Activated CD4-positive, alpha-beta T cell treated with anti-CD3 and anti-CD28 coated beads, Interleukin-2, Interleukin-6, amounts not matched to agents 100 ng/mL and 50 ng/mL, durations not matched to agents 16 hours and 8 hours (primary cell): ENCODE data around the gene DNAJB8.

Experiments used
- DNase-seq: peaks from one replicate; pipeline ENCODE4 v3.0.0-alpha.2; 2020

Gene DNAJB8

DNA sequence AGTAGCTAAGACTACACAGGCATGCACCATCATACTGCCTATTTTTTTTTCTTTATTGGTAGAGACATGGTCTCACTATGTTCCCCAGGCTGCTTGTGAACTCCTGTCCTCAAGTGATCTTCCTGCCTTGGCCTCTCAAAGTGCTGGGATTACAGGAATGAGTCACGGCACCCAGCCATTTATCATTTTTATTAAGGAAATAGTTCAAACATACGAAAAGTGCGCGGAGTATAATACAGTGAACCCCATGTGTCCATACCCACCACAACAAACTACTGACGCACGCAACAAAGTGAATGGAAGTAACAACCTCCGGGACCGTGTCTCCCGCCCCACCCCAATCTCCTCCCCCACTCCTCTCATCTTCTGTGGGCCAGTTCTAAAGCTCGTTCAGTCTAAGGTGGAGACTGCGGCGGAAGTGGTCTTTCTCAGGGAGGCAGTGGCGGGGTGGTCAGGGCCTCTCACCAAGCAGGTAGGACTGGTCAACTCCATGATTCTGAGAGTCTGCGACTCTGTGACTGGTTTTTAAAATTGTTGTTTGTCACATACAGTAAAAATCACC is 42.1 kb downstream of the DNAJB8 start:
- no peak for DNase-seq

DNA sequence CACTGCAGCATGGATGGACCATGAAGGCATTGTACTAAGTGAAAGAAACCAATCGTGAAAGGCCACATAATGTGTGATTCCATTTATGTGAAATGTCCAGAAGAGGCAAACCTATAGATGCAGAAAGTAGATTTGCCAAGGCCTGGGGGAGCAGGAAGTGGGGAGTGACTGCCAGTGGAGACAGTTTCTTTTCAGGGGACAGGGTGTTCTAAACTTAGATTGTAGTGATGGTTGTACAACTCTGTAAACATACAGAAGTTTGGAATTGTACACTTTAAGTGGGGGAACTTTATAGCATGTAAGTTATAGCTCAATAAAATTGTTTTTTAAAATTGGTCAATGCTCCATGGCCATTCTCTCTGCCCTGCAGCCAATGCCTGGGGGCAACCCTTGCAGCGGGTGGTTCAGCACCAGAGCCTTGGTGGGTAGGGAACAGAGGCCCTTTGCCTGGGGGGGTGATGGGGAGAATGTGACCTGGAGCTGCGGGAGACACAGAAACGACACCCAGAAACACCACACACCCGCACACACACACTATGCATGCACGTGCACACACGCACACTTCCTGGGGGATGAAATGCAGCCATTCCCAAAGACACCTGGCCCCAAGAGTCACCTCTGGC is 43.1 kb downstream of the DNAJB8 start:
- no peak for DNase-seq

DNA sequence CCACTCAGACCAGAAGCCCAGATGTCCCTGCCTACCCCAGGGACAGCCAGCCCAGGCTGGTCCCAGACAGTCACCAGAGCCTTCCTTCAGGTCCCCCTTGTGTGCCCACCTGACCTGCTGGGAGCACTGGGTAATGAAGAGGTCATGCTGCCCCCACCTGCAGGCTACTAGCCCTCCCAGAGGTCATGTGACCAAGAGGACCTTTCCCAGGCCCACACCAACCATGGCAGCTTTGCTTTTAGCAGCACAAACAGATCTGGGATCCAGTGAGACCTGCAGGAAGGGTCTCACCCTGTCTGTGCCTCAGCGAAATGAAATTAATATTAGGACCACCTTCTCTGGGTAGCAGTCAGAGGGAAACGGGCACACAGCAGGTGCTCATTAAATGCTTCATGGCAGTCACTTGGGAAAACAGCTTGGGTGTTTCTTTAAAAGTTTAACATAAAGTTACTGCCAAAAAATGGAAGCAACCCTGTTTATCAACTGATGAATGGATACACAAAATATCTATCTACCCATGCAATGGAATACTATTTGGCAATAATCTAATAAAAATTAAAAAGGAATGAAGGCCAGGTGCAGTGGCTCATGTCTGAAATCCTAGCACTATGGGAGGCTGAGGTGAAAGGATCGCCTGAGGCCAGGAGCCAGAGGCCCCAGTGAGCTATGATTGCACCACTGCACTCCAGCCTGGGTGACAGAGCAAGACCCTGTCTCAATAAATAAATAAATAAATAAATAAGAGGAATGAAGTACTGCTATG is 43.7 kb downstream of the DNAJB8 start:
- DNase-seq: no peak

DNA sequence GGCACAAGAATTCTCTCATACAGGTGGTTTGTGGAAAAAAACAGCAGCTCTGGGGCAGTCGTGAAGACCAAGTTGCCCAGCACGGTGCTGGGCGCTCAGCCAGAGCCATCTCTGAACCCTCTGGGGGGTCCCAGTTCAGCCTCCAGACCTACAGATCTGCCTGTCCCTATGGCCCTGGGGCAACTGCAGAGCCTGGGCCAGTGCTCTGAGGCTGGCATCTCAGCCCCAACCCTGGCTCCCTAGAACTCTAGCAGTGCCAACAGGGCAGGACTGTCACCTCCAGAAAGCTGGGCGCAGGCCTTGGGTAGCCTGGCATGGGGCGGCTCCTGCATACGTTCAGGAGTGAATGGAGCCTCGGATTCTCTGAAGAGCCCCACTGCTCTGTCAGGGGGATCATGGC is 44.7 kb downstream of the DNAJB8 start:
- DNase-seq: no peak

DNA sequence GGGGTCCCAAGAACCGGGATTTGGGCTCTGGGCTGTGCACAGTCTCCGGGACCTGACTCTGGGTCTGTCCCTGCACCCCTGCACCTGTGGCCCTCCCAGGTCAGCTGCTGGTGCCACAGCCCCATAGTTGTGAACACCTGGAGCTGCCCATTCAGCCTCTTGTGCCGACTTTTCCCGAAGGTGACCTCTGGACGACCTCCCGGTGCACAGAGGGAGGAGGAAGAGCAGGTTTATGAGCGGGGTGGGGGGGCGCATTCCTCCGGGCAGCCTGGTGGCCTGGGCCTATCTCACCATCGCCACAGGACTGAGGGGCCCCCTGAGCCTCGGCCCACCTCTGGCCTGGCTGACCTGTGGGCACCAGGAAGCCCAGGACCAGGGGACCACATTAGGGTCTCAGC is 45.3 kb downstream of the DNAJB8 start:
- no peak for DNase-seq

DNA sequence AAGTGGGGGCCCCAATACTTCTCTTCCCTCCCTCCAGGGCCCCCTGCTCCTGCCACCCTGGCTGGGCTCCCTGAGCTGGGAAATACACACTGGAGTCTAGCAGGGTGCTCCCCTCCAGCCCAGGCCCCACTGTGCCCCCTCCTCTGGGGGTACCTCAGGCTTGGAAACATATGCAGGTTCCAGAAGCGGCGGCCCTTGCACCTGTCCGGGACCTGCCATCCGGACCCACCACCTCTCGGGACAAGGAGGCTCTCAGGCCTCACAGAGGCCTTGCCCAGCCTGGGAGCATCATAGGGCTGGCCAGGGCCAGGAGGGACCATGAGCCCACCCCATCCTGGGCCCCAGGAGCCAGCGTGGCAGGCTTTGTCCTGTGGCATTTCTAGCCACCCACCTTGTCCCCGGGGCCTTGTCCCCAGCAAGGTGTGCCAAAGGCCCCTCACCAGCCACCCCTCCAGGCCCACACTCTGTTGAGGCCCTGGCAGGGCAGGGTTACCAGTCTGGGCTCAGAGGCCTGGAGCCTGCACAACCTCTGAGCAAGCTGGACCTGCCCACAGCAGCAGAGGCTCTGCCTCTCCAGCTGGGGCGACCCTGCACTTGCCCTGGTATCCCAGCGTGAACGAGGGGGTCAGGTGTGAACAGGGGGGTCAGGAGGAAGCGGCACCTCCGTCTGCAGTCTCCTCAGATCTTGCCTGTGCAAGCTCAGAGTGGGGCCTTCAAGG is 45.8 kb downstream of the DNAJB8 start:
- DNase-seq: no peak

DNA sequence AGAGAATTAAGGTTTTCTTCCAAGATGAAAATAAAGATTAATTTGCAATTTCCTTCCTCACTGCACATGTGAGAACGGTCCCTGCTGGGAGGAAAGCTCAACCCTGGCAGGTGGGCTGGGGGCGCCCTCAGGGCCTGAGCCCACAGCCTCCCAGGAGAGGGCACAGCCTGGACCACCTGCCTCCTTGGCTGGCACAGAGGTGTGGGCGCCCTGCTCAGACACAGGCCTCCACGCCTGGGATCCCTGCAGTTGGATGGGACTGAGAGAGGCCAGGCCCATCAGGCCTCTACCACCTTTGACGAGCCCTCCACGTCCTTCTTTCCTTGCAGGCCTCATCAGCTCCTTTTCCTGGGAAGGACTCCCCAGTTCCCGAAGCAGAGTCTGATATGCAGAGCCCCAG is 46.4 kb downstream of the DNAJB8 start:
- no peak for DNase-seq

DNA sequence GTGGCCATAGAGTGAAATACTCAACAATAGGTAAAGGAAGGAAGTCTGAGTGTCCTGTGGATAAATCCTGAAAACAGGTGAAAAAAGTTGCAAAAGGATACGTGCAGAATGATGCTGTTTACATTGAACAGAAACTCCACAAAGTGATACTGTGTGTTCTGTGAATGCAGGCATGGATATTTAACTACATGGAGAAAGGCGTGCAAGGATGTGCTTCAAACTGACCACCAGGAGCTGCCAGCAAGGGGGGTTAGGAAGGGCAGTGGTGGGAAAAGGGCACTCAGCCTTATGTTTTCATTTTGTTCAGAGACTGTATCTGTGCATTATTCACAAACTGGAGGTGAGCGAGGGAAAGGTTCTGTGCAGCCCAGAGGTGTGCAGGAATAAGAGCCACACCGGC is 47.4 kb downstream of the DNAJB8 start:
- DNase-seq: no peak

DNA sequence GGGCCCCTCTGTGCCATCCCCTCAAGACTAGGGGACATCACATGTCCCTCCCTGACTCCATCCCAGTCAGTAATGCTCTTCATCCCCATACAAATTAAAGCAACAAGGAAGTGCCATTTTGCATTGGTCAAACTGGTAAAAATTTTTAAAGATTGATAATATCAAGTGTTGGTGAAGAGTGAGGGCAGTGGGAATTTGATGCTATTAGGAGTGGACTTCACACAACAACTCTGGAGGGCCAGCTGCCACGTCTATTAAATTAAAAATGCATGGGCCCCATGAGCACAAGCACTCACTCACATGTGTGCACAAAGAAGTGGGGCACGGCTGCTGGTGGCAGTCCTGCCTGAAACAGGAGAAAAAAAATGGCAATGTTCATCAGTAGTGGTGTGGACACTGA is 47.8 kb downstream of the DNAJB8 start:
- DNase-seq: no peak

DNA sequence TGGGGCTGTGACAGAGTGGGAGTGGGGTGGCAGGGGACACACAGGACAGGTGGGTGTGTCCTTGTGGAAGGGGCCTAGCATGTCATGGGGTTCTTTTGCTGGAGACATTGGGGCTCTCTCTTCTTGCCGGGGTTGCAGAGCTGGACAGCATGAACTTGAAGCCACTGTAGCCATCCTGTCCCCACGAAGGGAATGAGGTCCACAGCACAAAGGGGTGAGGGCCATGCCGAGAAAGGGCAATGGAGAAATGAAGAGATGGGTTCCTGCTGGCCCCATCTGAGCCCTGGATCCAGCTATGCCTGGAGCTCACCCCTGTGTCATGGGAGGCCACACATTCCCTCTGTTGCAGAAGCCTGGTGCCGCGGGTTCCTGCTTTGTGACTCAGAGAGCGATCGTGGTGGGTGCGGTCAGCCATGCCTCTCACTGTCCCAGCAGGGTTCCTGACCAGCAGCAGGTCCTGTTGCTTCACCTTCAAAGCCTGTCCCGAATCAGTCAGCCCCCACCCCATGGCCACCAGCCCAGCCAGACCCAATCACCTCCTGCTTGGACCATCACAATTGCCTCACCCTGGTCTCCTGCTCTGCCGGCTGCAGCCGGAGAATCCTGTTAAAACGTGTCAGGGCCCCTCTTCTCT is 50.0 kb downstream of the DNAJB8 start:
- no peak for DNase-seq

DNA sequence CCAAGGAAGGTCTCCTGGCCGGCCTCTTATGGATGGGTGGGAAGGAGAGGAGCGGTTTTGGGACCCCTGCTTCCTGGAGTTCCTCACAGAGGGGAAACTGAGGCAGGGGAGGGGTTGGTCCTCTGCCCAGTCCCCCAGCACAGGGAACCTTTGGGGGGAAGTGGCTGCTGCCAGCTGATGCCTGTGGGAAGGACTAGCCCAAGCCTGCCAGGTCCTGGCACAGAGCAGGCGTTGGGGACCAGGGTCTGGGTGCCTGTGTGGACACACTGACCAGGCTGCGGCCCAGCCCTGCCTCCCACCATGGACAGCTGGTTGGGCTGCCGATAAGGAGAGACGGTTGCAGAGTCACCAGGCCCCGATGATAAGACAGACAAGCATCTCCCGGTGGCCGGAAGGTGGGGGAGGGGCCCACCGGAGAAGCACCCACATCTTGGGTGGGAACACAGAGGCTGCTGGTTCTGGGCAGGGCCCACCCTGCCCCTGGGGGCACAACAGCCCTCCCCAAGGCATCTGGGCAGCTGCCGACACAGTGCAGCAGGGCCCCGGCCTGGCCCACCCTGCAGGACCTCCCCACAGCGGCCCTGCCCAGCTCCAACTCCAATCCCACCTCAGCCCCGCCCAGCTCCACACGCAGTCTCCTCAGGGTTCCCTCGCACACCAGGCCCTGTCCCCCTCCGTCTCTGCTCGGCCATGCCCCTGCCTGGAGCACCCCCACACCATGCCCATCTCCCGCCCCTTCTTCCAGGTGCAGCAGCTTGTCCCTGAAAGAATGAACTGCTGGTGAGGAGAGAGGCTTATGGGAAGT is 50.7 kb downstream of the DNAJB8 start:
- DNase-seq: no peak

DNA sequence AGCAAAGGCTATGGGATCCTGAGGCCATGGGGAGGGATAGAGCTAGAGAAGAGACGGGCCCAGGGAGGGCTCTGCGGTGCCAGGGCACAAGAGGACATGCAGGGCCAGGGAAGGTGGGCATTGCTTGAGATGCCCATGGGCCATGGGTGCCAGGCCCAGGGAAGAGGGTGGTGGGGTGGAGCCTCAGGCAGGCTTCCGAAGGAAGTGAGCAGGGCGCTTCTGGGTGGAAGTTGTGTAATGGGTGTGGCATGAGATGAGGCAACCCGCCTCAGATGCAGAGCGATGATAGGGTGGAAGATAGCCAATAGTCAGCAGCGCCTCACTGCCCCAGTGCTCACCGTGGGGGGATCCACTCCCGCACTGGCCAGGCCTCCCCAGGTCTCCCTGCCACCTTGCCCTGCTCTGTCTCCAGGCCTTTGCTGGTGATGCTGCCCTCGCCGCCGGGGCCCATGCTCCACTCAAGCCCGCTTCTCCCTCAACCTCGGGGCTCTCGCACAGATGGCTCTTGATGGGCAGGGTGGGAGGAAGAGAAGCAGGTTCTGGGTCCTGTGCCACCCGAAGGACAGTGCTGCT is 51.4 kb downstream of the DNAJB8 start:
- DNase-seq: no peak

DNA sequence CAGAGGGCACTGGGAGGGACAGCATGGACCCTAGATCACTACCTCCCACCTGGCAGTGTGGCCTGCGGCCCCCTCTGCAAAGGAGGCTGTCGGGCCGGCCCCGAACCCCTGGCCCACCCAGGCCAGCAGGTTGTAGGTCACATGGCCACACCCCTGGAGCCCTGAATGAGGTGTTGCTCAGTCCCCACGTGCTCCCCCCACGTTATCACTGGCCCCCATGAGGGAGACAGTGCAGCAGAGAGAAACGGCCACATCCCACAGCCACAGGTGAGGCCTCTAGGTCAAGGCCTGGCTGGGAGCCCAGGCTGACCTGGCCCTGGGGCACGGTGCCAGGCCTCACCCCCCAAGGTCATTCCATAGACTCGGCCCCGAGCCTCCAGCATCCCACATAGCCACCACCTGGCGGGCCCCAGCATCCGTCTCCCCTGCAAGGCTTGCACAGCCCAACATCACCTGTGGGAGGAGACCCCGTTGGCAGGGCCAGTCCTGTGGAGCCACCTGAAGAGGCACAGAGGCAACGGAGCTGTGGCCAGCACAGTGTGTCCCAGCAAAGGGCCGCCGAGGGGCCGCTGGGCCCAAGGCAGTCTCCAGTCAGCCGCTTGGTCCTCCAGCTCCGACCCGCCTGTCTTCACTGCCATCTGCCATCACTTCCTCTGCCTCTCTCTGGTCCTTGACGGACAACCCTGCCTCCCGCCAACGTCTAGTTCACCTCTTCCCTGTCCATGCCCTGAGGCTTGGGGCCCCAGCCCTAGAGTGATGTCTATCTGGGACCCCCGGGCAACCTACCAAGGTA is 53.1 kb downstream of the DNAJB8 start:
- no peak for DNase-seq

DNA sequence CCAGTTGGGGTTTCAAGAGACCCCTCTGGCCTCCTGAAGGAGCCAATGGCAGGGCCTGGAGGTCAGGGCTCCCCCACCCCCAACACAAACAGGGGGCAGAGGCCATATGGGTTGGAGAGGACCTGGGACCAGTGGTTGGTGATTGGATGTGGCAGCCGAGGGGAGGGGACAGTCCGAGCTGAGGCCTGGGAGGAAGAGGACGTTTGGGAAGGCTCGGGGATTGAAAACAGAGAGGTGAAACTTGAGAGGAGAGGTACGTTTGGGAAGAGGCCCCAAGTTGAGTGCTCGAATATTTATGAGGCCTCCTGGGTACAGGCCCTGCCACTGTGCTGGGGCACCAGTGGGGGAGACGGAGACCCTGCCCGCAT is 53.7 kb downstream of the DNAJB8 start:
- no peak for DNase-seq
